OCI-LY3 (cell line): ENCODE measurements around the gene MUC5B.

ENCODE experiments used
- H2AFZ ChIP-seq: fragments of 200-600, 300-600 bp; shearing (Covaris generic); 2 replicates; pipeline ENCODE4 v1.6.0; 2014; ENCODE audit warnings: antibody characterized with exemption, low read depth, low read length
- H3K27ac ChIP-seq: fragments of 200-600, 300-600 bp; sonication (generic); 2 replicates; pipeline ENCODE4 v1.5.1; 2014; ENCODE audit warnings: mild to moderate bottlenecking, low read length, moderate library complexity, mixed read lengths
- H3K27me3 ChIP-seq: fragments of 200-600, 300-600 bp; sonication (generic); 2 replicates; pipeline ENCODE4 v1.6.1; 2014; ENCODE audit warnings: low read depth, low read length, mixed read lengths
- H3K36me3 ChIP-seq: fragments of 200-600, 300-600 bp; sonication (generic); replicated peaks from 2 replicates; pipeline ENCODE3; 2014; ENCODE audit warnings: low read depth, low read length, mixed read lengths
- H3K4me1 ChIP-seq: fragments of 300-600, 200-600 bp; sonication (generic); 2 replicates; pipeline ENCODE4 v1.6.1; 2014; ENCODE audit warnings: low read length, mixed read lengths
- H3K4me2 ChIP-seq: fragments of 200-600, 300-600 bp; sonication (generic); 2 replicates; pipeline ENCODE4 v1.6.1; 2014; ENCODE audit warnings: low read length, mixed read lengths
- H3K4me3 ChIP-seq: fragments of 300-600, 200-600 bp; sonication (generic); 2 replicates; pipeline ENCODE4 v1.5.1; 2014; ENCODE audit warnings: antibody characterized with exemption, mild to moderate bottlenecking, low read length, moderate library complexity
- H3K79me2 ChIP-seq: fragments of 300-600, 200-600 bp; shearing (Covaris generic); 2 replicates; pipeline ENCODE4 v1.6.1; 2014; ENCODE audit warnings: mild to moderate bottlenecking, low read length, mixed read lengths
- H3K9ac ChIP-seq: fragments of 300-600, 200-600 bp; shearing (Covaris generic); 2 replicates; pipeline ENCODE4 v1.6.0; 2014; ENCODE audit warnings: mild to moderate bottlenecking, low read length, moderate library complexity
- H3K9me3 ChIP-seq: fragments of 200-600, 300-600 bp; shearing (Covaris generic); 2 replicates; pipeline ENCODE4 v1.6.1; 2014; ENCODE audit warnings: low read length, mixed read lengths; ENCODE audit not compliant: insufficient read depth
- H4K20me1 ChIP-seq: fragments of 200-600, 300-600 bp; sonication (generic); 2 replicates; pipeline ENCODE4 v1.6.1; 2016; ENCODE audit warnings: low read length, mixed read lengths; ENCODE audit not compliant: insufficient read depth
- CTCF ChIP-seq: fragments of 200-600, 300-600 bp; sonication (generic); IDR thresholded peaks from 2 replicates; pipeline ENCODE4 v1.5.1; 2014; ENCODE audit warnings: antibody characterized with exemption, low read length, low read depth
- EZH2phosphoT487 ChIP-seq: fragments of 200-600 bp; shearing (Covaris generic); IDR thresholded peaks from 2 replicates; pipeline ENCODE4 v1.6.1; 2018; ENCODE audit warnings: antibody characterized with exemption, mixed run types, low read depth

The MUC5B gene

GRCh38 chr11:1308743-1309497 is 86.1 kb downstream of the MUC5B start:
- H3K4me2 ChIP-seq = peak overlapping the region; percentile 89
- H3K79me2 ChIP-seq = peaks cover 30% of the 10 kb centered on the region
- no peak overlapping the region for H2AFZ ChIP-seq
- peaks cover 15% of the 10 kb centered on the region; the same call in 1 of the 2 replicates for H3K9me3 ChIP-seq
- peak overlapping the region; percentile 83 for H3K4me3 ChIP-seq
- peak overlapping the region; percentile 64 for H3K9ac ChIP-seq
- H3K27me3 ChIP-seq = no peaks in the 10 kb centered on the region
- no peak overlapping the region for H3K27ac ChIP-seq
- no peak for TF ChIP-seq EZH2phosphoT487
- TF ChIP-seq CTCF = no peak
- H3K36me3 ChIP-seq = peaks cover 10% of the 10 kb centered on the region
- peaks cover 28% of the 10 kb centered on the region for H3K4me1 ChIP-seq
- no peaks in the 10 kb centered on the region; the same call in 1 of the 2 replicates for H4K20me1 ChIP-seq

- H3K9me3 ChIP-seq = peaks cover 15% of the 10 kb centered on the region; the same call in 1 of the 2 replicates
- H3K9ac ChIP-seq = peak within 1 kb of the TSS; percentile 82
- peak within 1 kb of the TSS; percentile 83 for H3K4me3 ChIP-seq
- H3K4me2 ChIP-seq = peak within 1 kb of the TSS; percentile 89
- no peaks in the 10 kb centered on the region; the same call in 1 of the 2 replicates for H4K20me1 ChIP-seq
- H3K27me3 ChIP-seq = no peaks in the 10 kb centered on the region
- peak within 1 kb of the TSS; percentile 76 for H3K27ac ChIP-seq
- peak within 1 kb of the TSS; percentile 22; the same call in 1 of the 2 replicates for H2AFZ ChIP-seq
- peak; percentile 26 for TF ChIP-seq CTCF
- no peak for TF ChIP-seq EZH2phosphoT487
- H3K36me3 ChIP-seq = peaks cover 10% of the 10 kb centered on the region
- H3K79me2 ChIP-seq = peaks cover 30% of the 10 kb centered on the region
- H3K4me1 ChIP-seq = peaks cover 28% of the 10 kb centered on the region
Measured at GRCh38 chr11:1309498-1310317, 86.8 kb downstream of the MUC5B start, which contains the start of gene TOLLIP. Gene TOLLIP (minus strand): TSS chr11:1309632. CDS start chr11:1309498, 134 bp downstream.

- Histone ChIP-seq H3K4me1 (peaks cover 28% of the 10 kb centered on the region), H2AFZ (peak overlapping the region; percentile 22; the same call in 1 of the 2 replicates), H3K27me3 (no peaks in the 10 kb centered on the region), H3K36me3 (peaks cover 10% of the 10 kb centered on the region), H3K79me2 (peaks cover 30% of the 10 kb centered on the region), H4K20me1 (no peaks in the 10 kb centered on the region; the same call in 1 of the 2 replicates), H3K4me2 (peak overlapping the region; percentile 89), H3K9me3 (peaks cover 15% of the 10 kb centered on the region; the same call in 1 of the 2 replicates), H3K9ac (peak overlapping the region; percentile 82), H3K27ac (peak overlapping the region; percentile 76), H3K4me3 (peak overlapping the region; percentile 81)
- TF ChIP-seq EZH2phosphoT487 (no peak), CTCF (no peak)
Measured at GRCh38 chr11:1310318-1310687, 87.4 kb downstream of the MUC5B start.
